GM12872 (cell line): ENCODE data around the gene MPV17.

Source experiments
- TF ChIP-seq, protein P1 (sequence below): IDR thresholded peaks from 3 replicates; pipeline ENCODE4 v1.5.1; 2011; ENCODE audit warnings: low read depth, mild to moderate bottlenecking, low read length, moderate library complexity; ENCODE audit not compliant: insufficient read depth

The MPV17 gene

DNA sequence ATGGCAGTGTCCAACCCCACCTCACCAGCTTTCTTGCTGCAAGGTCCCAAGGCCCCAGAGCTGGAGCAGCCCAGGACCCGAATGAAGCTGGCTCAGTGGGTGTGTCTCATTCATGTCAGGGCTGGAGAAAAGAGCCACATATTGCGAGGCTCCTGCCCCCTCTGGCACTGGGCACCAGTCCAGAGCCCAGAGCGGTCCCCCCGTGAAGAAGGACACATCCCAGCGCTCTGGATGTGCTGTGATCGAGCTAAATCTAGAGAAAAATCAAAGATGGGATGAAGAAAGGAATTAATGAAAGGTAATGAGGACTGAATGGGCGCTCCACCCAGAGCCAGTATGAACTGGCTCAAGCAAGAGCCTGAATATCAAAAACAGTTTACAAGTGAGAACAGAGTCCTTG lies 13.3 kb upstream of the MPV17 start:
- TF ChIP-seq, protein P1, sequence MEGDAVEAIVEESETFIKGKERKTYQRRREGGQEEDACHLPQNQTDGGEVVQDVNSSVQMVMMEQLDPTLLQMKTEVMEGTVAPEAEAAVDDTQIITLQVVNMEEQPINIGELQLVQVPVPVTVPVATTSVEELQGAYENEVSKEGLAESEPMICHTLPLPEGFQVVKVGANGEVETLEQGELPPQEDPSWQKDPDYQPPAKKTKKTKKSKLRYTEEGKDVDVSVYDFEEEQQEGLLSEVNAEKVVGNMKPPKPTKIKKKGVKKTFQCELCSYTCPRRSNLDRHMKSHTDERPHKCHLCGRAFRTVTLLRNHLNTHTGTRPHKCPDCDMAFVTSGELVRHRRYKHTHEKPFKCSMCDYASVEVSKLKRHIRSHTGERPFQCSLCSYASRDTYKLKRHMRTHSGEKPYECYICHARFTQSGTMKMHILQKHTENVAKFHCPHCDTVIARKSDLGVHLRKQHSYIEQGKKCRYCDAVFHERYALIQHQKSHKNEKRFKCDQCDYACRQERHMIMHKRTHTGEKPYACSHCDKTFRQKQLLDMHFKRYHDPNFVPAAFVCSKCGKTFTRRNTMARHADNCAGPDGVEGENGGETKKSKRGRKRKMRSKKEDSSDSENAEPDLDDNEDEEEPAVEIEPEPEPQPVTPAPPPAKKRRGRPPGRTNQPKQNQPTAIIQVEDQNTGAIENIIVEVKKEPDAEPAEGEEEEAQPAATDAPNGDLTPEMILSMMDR: no peak

DNA sequence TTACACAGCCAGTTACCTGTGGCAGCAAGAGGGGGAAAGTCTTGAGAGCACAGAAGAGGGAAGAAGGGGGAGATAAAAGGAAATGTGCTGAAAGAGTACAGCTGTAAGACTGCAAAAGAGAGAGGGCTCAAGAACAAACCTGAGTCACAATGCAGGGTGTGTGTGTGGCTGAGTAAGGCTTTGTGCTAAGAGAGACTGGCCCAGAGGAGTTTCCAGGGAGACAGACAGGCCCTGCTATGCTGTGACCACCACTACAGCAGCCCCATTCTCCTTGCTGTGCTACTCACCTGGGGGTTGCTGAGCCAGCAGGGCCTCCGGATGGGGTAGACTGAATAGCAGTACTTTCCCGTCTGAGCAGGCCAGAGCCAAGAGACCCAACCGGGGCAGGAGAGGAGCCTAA lies 12.4 kb upstream of the MPV17 start:
- TF ChIP-seq, protein P1: no peak

DNA sequence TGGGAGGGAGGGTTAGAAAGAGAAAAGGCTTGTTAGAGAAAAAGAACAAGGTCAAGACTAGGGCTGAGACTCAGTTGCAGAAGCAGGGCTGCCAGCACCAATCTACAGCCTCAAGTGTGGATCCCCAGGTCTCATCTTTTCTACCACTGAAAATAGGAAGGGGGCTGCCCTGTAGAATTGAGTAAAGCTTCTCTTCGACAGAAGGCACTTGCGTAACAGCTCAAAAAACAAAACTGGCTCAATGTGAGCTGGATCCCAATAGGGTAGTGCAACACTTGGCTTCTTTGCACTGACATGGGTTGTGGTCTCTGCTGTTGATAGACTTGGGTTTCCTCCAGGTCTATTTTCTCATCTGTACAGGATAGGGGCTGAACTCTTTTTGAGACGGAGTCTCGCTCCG lies 1.8 kb upstream of the MPV17 start:
- TF ChIP-seq, protein P1: no peak

DNA sequence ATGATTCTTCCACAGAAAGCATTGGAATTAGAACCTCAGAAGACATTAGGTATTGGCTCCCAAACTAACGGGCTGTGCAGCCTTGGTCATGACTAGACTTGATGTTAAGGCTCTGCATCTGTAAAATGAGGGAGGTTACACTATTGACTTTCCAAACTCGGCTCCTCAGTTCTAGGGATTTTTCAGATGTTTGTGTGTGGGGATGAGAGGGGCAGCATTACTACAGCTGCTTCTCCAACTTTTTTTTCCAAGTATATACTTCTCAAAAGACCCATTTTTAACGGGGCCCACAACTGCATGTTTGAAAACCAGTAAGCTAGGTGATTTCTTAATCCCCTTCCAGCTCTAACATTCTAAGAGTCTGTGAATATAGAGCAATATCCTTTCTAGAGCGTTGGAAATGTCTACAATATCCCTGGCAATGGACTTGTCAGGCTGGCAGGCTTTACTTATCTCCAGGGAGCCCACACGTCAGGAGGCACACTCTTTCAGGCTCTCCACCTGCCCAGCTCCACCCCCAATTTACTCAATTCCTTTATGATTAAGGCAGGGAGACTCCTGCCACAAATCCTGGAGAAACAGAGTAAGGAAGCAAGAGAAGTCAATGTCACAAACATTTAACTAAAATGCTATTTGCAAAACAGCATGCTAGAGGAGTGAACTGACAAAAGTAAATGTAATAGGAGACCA lies 844 bp upstream of the MPV17 start:
- TF ChIP-seq, protein P1: no peak

DNA sequence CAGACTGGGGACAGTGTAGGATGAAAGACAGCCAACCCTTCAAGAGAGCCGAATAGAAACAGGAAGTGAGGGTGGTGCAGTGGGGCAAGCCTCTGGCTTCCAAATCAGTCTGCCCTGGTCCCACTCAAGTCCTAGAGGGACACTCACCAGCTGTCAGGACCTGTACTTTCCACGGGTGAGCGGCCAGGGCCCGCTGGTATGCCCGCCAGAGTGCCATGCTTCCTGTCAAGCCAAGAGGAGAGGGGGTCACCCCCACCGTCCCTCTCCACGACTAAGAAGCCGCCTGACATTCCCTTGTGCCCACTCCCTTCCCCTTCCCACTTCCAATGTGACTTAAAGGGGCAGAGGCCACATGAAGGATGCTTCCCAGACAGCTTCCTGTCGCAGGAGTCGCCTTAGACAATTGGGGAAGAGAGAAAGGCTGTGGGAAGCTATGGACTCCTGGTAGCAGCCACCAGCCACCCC lies 564 bp downstream of the MPV17 start:
- TF ChIP-seq, protein P1: no peak

DNA sequence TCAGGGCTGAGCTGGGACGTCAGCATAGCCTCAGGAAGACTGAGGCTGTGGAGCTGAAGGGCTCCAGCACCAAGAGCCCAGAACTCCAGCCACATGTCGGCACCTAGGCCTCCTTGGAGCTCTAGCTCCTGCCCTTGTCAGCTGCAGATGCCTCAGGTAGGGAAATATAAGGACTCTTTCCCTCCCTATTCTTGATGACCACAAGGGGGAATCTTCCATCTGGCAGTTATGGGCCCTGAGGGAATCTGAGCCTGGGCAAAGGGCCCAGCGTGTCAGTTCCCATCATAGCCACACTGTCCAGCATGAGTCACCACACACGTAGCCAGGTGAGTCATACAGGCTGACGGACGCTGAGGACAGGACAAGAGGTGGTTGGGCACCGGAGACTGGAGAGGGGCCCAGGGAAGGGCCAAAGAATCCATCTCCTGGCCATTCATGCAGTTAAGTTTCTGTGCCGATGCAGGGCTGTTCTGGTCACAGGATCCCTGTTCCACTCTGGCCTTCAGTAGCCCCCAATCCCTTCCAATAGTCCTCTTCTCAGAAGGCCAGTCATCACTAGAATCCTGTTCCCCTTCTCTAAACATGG lies 1.8 kb downstream of the MPV17 start:
- TF ChIP-seq, protein P1: no peak

DNA sequence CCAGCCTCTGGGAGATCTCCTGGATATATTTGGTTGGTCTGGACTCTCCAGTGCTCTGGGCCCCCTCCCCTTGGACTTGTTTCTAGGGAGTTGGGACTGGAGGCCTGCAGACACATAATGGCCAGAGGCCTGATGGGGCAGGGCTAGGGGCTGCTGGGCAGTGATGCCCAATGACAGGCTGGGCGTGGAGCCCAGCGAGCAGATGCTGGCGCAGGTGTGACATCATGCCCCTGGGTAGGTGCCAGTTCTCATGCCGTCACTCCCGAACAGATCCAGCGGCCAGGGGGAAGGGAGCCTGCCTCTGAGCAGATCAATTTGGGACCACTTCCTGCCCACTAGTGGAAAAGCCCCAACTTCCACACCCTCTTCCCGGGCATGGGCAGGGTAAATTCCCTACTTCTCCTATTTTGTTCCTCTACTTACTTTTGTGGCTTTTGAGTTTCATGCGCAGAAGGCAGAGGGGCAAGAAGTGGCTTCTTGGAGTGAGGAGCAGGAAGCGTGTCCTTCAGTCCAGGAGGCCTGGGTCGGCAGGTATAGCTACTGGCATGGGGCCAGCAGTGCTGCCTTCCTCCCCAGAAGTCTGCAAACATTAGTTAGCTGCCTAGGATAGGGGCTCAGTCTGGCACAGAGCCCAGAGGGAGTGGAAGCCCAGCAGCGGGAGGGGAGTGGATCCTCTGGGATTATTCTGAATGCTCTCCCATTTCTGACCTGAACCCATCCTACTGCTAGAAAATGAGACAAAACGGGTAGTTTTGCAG lies 6.1 kb downstream of the MPV17 start:
- TF ChIP-seq, protein P1: no peak
